Mesodermal cell (in vitro differentiated cells): Measurements from ENCODE around the gene VPS35.
"Not testable (repeated sequence)": the region's sequence is repeated elsewhere in the genome, so short reads cannot be mapped to it uniquely, and the experiment has no call there.

ENCODE experiments used
- H3K27ac ChIP-seq: 2 replicates; pipeline ENCODE4 v1.7.0; 2013; ENCODE audit warnings: mild to moderate bottlenecking, low read depth, low read length, moderate library complexity; ENCODE audit not compliant: severe bottlenecking
- H3K36me3 ChIP-seq: 2 replicates; pipeline ENCODE4 v1.7.1; 2013; ENCODE audit warnings: mild to moderate bottlenecking, low read length, moderate library complexity; ENCODE audit not compliant: control insufficient read depth, insufficient read depth
- H3K4me1 ChIP-seq: one replicate; pipeline ENCODE4 v1.7.1; 2013; ENCODE audit warnings: mild to moderate bottlenecking, low read length; ENCODE audit not compliant: insufficient read depth, control insufficient read depth, poor library complexity, severe bottlenecking
- H3K4me3 ChIP-seq: 2 replicates; pipeline ENCODE4 v1.7.0; 2013; ENCODE audit warnings: low read length, control low read depth, mild to moderate bottlenecking; ENCODE audit not compliant: insufficient read depth, poor library complexity, severe bottlenecking; ENCODE audit errors: extremely low read depth
- H3K9me3 ChIP-seq: 2 replicates; pipeline ENCODE4 v1.7.1; 2013; ENCODE audit warnings: mild to moderate bottlenecking, low read length, moderate library complexity; ENCODE audit not compliant: control insufficient read depth
- WGBS, 2 experiments: methylation state at CpG; one replicate each; pipeline ENCODE4 v1.1.5; 2013; ENCODE audit warnings: missing lambda C conversion rate in 2 of 2; ENCODE audit not compliant: insufficient coverage in 2 of 2; 5-methylcytosine and 5-hydroxymethylcytosine counted together

The VPS35 gene

GRCh38 chr16:46626681-46627080 is 62.3 kb downstream of the VPS35 start:
- not testable (repeated sequence) for H3K36me3 ChIP-seq, H3K4me3 ChIP-seq, H3K4me1 ChIP-seq, H3K9me3 ChIP-seq, H3K27ac ChIP-seq
- WGBS, 2 experiments = 96 to 100% methylated on average over 4 to 12 of the region's 22 CpGs

GRCh38 chr16:46624862-46625261 is 64.1 kb downstream of the VPS35 start:
- not testable (repeated sequence) for H3K36me3 ChIP-seq, H3K9me3 ChIP-seq, H3K27ac ChIP-seq, H3K4me3 ChIP-seq, H3K4me1 ChIP-seq
- no CpG with 5 or more reads among the region's 6 CpGs for WGBS, 2 experiments

GRCh38 chr16:46623707-46624106 is 65.3 kb downstream of the VPS35 start:
- H3K4me3 ChIP-seq, H3K27ac ChIP-seq, H3K9me3 ChIP-seq, H3K36me3 ChIP-seq, H3K4me1 ChIP-seq: not testable (repeated sequence)
- no CpG with 5 or more reads among the region's 6 CpGs for WGBS, 2 experiments

- not testable (repeated sequence) for H3K9me3 ChIP-seq, H3K4me1 ChIP-seq, H3K4me3 ChIP-seq, H3K36me3 ChIP-seq, H3K27ac ChIP-seq
- no CpG with 5 or more reads among the region's 8 CpGs for WGBS, 2 experiments
Observed at GRCh38 chr16:46623246-46623645, 65.7 kb downstream of the VPS35 start.

- H3K36me3 ChIP-seq = peaks cover 16% of the 10 kb centered on the region
- WGBS, 2 experiments = 93 to 97% methylated on average over 5 to 6 of the region's 7 CpGs
- no peak overlapping the region for H3K4me3 ChIP-seq
- H3K27ac ChIP-seq = no peak overlapping the region
- H3K4me1 ChIP-seq = no peaks in the 10 kb centered on the region
- H3K9me3 ChIP-seq = no peaks in the 10 kb centered on the region
Observed at GRCh38 chr16:46621934-46622676, 66.9 kb downstream of the VPS35 start.

GRCh38 chr16:46621006-46621933 is 67.7 kb downstream of the VPS35 start, which contains the start of gene SHCBP1:
TSS of gene SHCBP1 (minus strand) at chr16:46621379. CDS start at chr16:46621359, 20 bp downstream.
- H3K4me3 ChIP-seq = peak within 1 kb of the TSS; percentile 87
- no peak within 1 kb of the TSS for H3K27ac ChIP-seq
- peaks cover 25% of the 10 kb centered on the region for H3K36me3 ChIP-seq
- 0% methylated on average over 25 to 36 of the region's 52 CpGs for WGBS, 2 experiments
- no peaks in the 10 kb centered on the region for H3K4me1 ChIP-seq
- no peaks in the 10 kb centered on the region for H3K9me3 ChIP-seq

GRCh38 chr16:46620266-46621005 is 68.5 kb downstream of the VPS35 start:
- peaks cover 33% of the 10 kb centered on the region for H3K36me3 ChIP-seq
- 0 to 21% methylated on average over 2 to 5 of the region's 11 CpGs for WGBS, 2 experiments
- peak overlapping the region; percentile 87 for H3K4me3 ChIP-seq
- H3K27ac ChIP-seq = no peak overlapping the region
- no peaks in the 10 kb centered on the region for H3K4me1 ChIP-seq
- no peaks in the 10 kb centered on the region for H3K9me3 ChIP-seq

- Histone ChIP-seq H3K27ac (no peak overlapping the region), H3K4me3 (no peak overlapping the region), H3K36me3 (peaks cover 49% of the 10 kb centered on the region), H3K4me1 (no peaks in the 10 kb centered on the region), H3K9me3 (no peaks in the 10 kb centered on the region)
- 90% methylated on average over 2 of the region's 4 CpGs; no CpG with 5 or more reads in 1 of the 2 experiments for WGBS, 2 experiments
Observed at GRCh38 chr16:46618516-46618915, 70.5 kb downstream of the VPS35 start.

GRCh38 chr16:46614006-46614405 is 75.0 kb downstream of the VPS35 start:
- Histone ChIP-seq H3K4me3 (no peak overlapping the region), H3K4me1 (no peaks in the 10 kb centered on the region), H3K36me3 (peaks cover 89% of the 10 kb centered on the region), H3K9me3 (no peaks in the 10 kb centered on the region), H3K27ac (no peak overlapping the region)
- 100% methylated on average over 1 of the region's 4 CpGs; no CpG with 5 or more reads in 1 of the 2 experiments for WGBS, 2 experiments

GRCh38 chr16:46613352-46613751 is 75.6 kb downstream of the VPS35 start:
- Histone ChIP-seq H3K4me1 (no peaks in the 10 kb centered on the region), H3K27ac (no peak overlapping the region), H3K9me3 (no peaks in the 10 kb centered on the region), H3K4me3 (no peak overlapping the region), H3K36me3 (peaks cover 85% of the 10 kb centered on the region)
- 95 to 97% methylated on average over 2 of the region's 2 CpGs for WGBS, 2 experiments
